ENCODE measurements around the gene FAM78A.

- TF ChIP-seq POLR2A (IDR thresholded peaks at IDR 0.05; ENCODE audit: low read depth, low read length) (no peak), POLR2AphosphoS5 (IDR thresholded peaks at IDR 0.05; ENCODE audit: low read depth, low read length) (no peak), TAF1 (IDR thresholded peaks at IDR 0.05; ENCODE audit: borderline replicate concordance, low read depth, low read length) (no peak)
Observed at GRCh38 chr9:131276891-131277286, 579 bp upstream of the FAM78A start.

Measured in GM12892 (cell line).